Transverse colon (tissue), 4 donors: Measurements from ENCODE around the gene SEMA6B. TPM values are rescaled to one million over a fixed set of nuclear protein-coding genes. Genes with fewer than 3 reads are reported as not detected.

ENCODE experiments used
- DNase-seq: peaks from one replicate; pipeline ENCODE4 v3.0.0-alpha.2; 2019
- H3K27ac ChIP-seq, 4 donors: fragments of 200-600 bp; sonication (generic); 2 replicates each; pipeline ENCODE4 v1.5.1; 2016 to 2018; ENCODE audit warnings: inconsistent platforms in 4 of 4
- H3K27me3 ChIP-seq: fragments of 200-600 bp; sonication (generic); 2 replicates; pipeline ENCODE4 v1.5.1; 2017; ENCODE audit warnings: inconsistent platforms
- H3K36me3 ChIP-seq, 4 donors: fragments of 200-600 bp; sonication (generic); 2 replicates each; pipeline ENCODE4 v1.5.1; 2017 to 2019; ENCODE audit warnings: inconsistent platforms in 4 of 4
- H3K4me1 ChIP-seq, 4 donors: fragments of 200-600 bp; sonication (generic); 2 replicates each; pipeline ENCODE4 v1.5.1; 2017 to 2020; ENCODE audit warnings: inconsistent platforms in 4 of 4
- H3K4me3 ChIP-seq, 4 donors: fragments of 200-600 bp; sonication (generic); 1 replicate in 1 of 4; 2 replicates in 3 of 4; pipeline versions ENCODE4 v1.5.1 to v1.6.1; 2017 to 2019; ENCODE audit warnings: inconsistent platforms in 4 of 4
- H3K9me3 ChIP-seq, 2 donors: fragments of 200-600 bp; sonication (generic); 2 replicates each; pipeline ENCODE4 v1.5.1; 2017 to 2019; ENCODE audit warnings: inconsistent platforms in 2 of 2
- EP300 ChIP-seq: sonication (generic); formaldehyde crosslinking; IDR thresholded peaks from one replicate; pipeline ENCODE4 v1.6.1; 2017; ENCODE audit warnings: antibody characterized with exemption, low read depth
- POLR2A ChIP-seq: fragments of 450-650 bp; IDR thresholded peaks from one replicate; pipeline ENCODE4 v1.6.1; 2016; ENCODE audit warnings: antibody characterized with exemption, mild to moderate bottlenecking, moderate library complexity
- POLR2AphosphoS5 ChIP-seq, 3 donors: sonication (generic); formaldehyde crosslinking; IDR thresholded peaks; one replicate each; pipeline ENCODE4 v1.6.1; 2016; ENCODE audit warnings: antibody characterized with exemption in 3 of 3
- WGBS, 2 donors: methylation state at CpG; one replicate each; pipeline ENCODE4 v1.1.5; 2018; ENCODE audit warnings: low coverage in 1 of 2; 5-methylcytosine and 5-hydroxymethylcytosine counted together
- in situ Hi-C, 4 donors: fragments of 200-750 bp; cut with MboI; loops; one replicate each; pipeline versions ENCODE4 v1.15.0 to v1.15.1; 2017; ENCODE audit warnings: low sequenced_read_pairs in 3 of 4, low pct_ligation_motif_present in 1 of 4, low pct_unique_long_range_greater_than_20kb in 1 of 4
- intact Hi-C: fragments of 100-400 bp; cut with DNase I; formaldehyde crosslinking; loops from one replicate; pipeline ENCODE4 v1.15.1; 2023; ENCODE audit warnings: low total_unique reads
- total RNA-seq, 4 donors: library from RNA; depleted of rRNA; stranded (reverse); fragments of >200 nt; gene quantifications; one replicate each; pipeline ENCODE4 v1.1.0, GENCODE V29; 2016
- TF ChIP-seq, protein P1 (sequence below), 5 experiments: fragments of 200-600 bp in 3 of 5; fragments of 450-650 bp in 2 of 5; sonication (generic) in 3 of 5; IDR thresholded peaks; 1 replicate in 2 of 5; 2 replicates in 3 of 5; pipeline ENCODE4 v1.5.1; 2016 to 2017; ENCODE audit warnings: antibody characterized with exemption in 5 of 5, inconsistent platforms in 3 of 5, mild to moderate bottlenecking in 2 of 5, moderate library complexity in 1 of 5

SEMA6B gene
- total RNA-seq, 4 donors from 2014 or later: 1.00 to 4.1 (median 1.7) TPM

DNA sequence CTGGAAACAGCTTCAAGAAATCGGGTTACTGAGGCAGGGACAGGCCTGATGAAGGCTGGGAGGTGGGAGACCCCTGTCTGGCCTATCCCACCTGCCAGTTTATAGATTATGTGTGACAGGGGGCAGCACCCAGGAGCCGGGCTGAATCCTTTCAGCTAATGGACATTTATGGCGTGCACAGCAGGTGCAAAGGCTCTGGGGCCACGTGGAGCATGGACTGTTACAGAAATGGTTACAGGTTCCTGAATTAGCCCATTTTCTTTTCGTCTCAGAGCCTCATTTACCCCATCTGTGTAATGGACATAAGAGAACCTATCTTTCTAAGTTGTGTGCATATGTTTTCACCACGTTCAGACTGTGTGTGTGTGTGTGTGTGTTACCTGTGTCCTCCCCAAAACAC lies 45.4 kb upstream of the SEMA6B start:
- no peaks in the 10 kb centered on the region for H3K9me3 ChIP-seq
- in situ Hi-C loops (no loop called here), intact Hi-C loops (loop anchor here (10.0 kb wide), 1 partner anchor 1350 kb away; no protein-coding TSS in a partner anchor)
- H3K27me3 ChIP-seq: peaks cover 58% of the 10 kb centered on the region
- TF ChIP-seq, protein P1, sequence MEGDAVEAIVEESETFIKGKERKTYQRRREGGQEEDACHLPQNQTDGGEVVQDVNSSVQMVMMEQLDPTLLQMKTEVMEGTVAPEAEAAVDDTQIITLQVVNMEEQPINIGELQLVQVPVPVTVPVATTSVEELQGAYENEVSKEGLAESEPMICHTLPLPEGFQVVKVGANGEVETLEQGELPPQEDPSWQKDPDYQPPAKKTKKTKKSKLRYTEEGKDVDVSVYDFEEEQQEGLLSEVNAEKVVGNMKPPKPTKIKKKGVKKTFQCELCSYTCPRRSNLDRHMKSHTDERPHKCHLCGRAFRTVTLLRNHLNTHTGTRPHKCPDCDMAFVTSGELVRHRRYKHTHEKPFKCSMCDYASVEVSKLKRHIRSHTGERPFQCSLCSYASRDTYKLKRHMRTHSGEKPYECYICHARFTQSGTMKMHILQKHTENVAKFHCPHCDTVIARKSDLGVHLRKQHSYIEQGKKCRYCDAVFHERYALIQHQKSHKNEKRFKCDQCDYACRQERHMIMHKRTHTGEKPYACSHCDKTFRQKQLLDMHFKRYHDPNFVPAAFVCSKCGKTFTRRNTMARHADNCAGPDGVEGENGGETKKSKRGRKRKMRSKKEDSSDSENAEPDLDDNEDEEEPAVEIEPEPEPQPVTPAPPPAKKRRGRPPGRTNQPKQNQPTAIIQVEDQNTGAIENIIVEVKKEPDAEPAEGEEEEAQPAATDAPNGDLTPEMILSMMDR (IDR thresholded peaks at IDR 0.05): no peak
- no peak for TF ChIP-seq POLR2AphosphoS5 (IDR thresholded peaks at IDR 0.05)
- no peak for TF ChIP-seq POLR2A
- TF ChIP-seq EP300: no peak
- H3K27ac ChIP-seq: no peak overlapping the region
- peaks cover 0 to 5% (median 0%) of the 10 kb centered on the region in 4 donors for H3K4me1 ChIP-seq
- no peaks in the 10 kb centered on the region for H3K36me3 ChIP-seq
- DNase-seq: no peak
- no peak overlapping the region for H3K4me3 ChIP-seq
- WGBS, 2 donors: 43 to 70% methylated on average over 2 to 6 of the region's 6 CpGs

DNA sequence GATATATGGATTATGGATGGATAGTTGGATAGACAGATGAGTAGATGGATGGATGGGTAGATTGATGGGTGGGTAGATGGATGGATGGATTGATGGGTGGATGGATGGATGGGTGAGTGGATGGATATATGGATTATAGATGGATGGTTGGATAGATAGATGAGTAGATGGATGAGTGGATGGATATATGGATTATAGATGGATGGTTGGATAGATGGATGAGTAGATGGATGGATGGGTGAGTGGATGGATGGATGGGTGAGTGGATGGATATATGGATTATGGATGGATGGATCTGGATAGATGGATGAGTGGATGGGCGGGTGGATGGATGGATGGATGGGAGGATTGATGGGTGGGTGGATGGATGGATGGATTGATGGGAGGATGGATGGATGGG lies 43.4 kb upstream of the SEMA6B start:
- in situ Hi-C loops (no loop called here), intact Hi-C loops (loop anchor here (10.0 kb wide), 1 partner anchor 1348 kb away; no protein-coding TSS in a partner anchor)
- Histone ChIP-seq H3K4me3 (no peak overlapping the region), H3K27ac (no peak overlapping the region), H3K27me3 (peaks cover 67% of the 10 kb centered on the region), H3K4me1 (peaks cover 0 to 12% (median 6%) of the 10 kb centered on the region in 4 donors), H3K9me3 (no peaks in the 10 kb centered on the region), H3K36me3 (no peaks in the 10 kb centered on the region)
- TF ChIP-seq, protein P1 (IDR thresholded peaks at IDR 0.05): no peak
- no peak for TF ChIP-seq POLR2AphosphoS5 (IDR thresholded peaks at IDR 0.05)
- TF ChIP-seq EP300: no peak
- TF ChIP-seq POLR2A: no peak
- 59 to 87% methylated on average over 1 of the region's 1 CpG for WGBS, 2 donors
- no peak for DNase-seq

- in situ Hi-C loops: no loop called here
- intact Hi-C loops: loop anchor here (10.0 kb wide), 1 partner anchor 1347 kb away; no protein-coding TSS in a partner anchor
- H3K4me3 ChIP-seq: no peak overlapping the region
Measured at GRCh38 chr19:4602173-4602788, 42.8 kb upstream of the SEMA6B start.

GRCh38 chr19:4600893-4601292 lies 41.4 kb upstream of the SEMA6B start:
- WGBS, 2 donors: 64 to 80% methylated on average over 2 to 5 of the region's 5 CpGs
- in situ Hi-C loops: no loop called here

More at GRCh38 chr19:4602173-4602788, 42.8 kb upstream of the SEMA6B start:
- no peaks in the 10 kb centered on the region for H3K36me3 ChIP-seq
- DNase-seq: no peak
- 87 to 90% methylated on average over 5 of the region's 5 CpGs for WGBS, 2 donors
- TF ChIP-seq EP300 (no peak), POLR2AphosphoS5 (IDR thresholded peaks at IDR 0.05) (no peak), POLR2A (no peak)
- TF ChIP-seq, protein P1 (IDR thresholded peaks at IDR 0.05): no peak
- H3K9me3 ChIP-seq: no peaks in the 10 kb centered on the region
- peaks cover 0 to 12% (median 6%) of the 10 kb centered on the region in 4 donors for H3K4me1 ChIP-seq
- peaks cover 66% of the 10 kb centered on the region for H3K27me3 ChIP-seq
- H3K27ac ChIP-seq: no peak overlapping the region

More at GRCh38 chr19:4600893-4601292, 41.4 kb upstream of the SEMA6B start:
- H3K27ac ChIP-seq: no peak overlapping the region
- no peak for TF ChIP-seq POLR2A
- TF ChIP-seq, protein P1 (IDR thresholded peaks at IDR 0.05): no peak
- no peak for TF ChIP-seq EP300
- no peak for TF ChIP-seq POLR2AphosphoS5 (IDR thresholded peaks at IDR 0.05)
- no peaks in the 10 kb centered on the region for H3K9me3 ChIP-seq
- no peak overlapping the region for H3K4me3 ChIP-seq
- DNase-seq: no peak
- intact Hi-C loops: loop anchor here (10.0 kb wide), 1 partner anchor 1346 kb away; no protein-coding TSS in a partner anchor
- peaks cover 0 to 7% (median 6%) of the 10 kb centered on the region in 4 donors for H3K4me1 ChIP-seq
- H3K36me3 ChIP-seq: no peaks in the 10 kb centered on the region
- H3K27me3 ChIP-seq: peaks cover 66% of the 10 kb centered on the region
